GM18502 (cell line): Measurements from ENCODE around the gene PPARA.

Source experiments
- ATAC-seq: cut with Tn5 transposase; IDR thresholded peaks from one replicate; pipeline ENCODE4 v1.9.1; 2021; ENCODE audit warnings: mild to moderate bottlenecking; ENCODE audit not compliant: unreplicated experiment, poor library complexity

PPARA gene

GRCh38 chr22:46113910-46114517, 36.3 kb upstream of the PPARA start:
- ATAC-seq: no peak

GRCh38 chr22:46114518-46115387, 35.6 kb upstream of the PPARA start:
- no peak for ATAC-seq

GRCh38 chr22:46115388-46115678, 35.0 kb upstream of the PPARA start:
- no peak for ATAC-seq

GRCh38 chr22:46115755-46116490, 34.4 kb upstream of the PPARA start:
- ATAC-seq: no peak

GRCh38 chr22:46116491-46116958, 33.8 kb upstream of the PPARA start:
- ATAC-seq: peak; percentile 53

GRCh38 chr22:46117206-46118199, 32.8 kb upstream of the PPARA start:
- no peak for ATAC-seq

- ATAC-seq: no peak
These were observed 31.1 kb upstream of the PPARA start for GRCh38 chr22:46119093-46119728.

GRCh38 chr22:46119729-46120419, 30.5 kb upstream of the PPARA start:
- ATAC-seq: no peak

- ATAC-seq: no peak
These were observed 29.9 kb upstream of the PPARA start for GRCh38 chr22:46120420-46120737.

- ATAC-seq: no peak
These were observed 29.2 kb upstream of the PPARA start for GRCh38 chr22:46121079-46121478.

- no peak for ATAC-seq
These were observed 28.6 kb upstream of the PPARA start for GRCh38 chr22:46121523-46122287.

- ATAC-seq: no peak
These were observed 27.8 kb upstream of the PPARA start for GRCh38 chr22:46122511-46122971.

- no peak for ATAC-seq
These were observed 27.2 kb upstream of the PPARA start for GRCh38 chr22:46122980-46123693.

- no peak for ATAC-seq
These were observed 26.5 kb upstream of the PPARA start for GRCh38 chr22:46123694-46124382.

GRCh38 chr22:46124383-46125144, 25.8 kb upstream of the PPARA start:
- no peak for ATAC-seq

- ATAC-seq: no peak
These were observed 25.0 kb upstream of the PPARA start for GRCh38 chr22:46125311-46125710.
